H1 (cell line): Measurements from ENCODE around the gene OXTR.

Experiments used
- BRCA1 ChIP-seq: IDR thresholded peaks from 2 replicates; pipeline ENCODE4 v1.6.1; 2012; ENCODE audit warnings: low read depth, low read length, improper control_type of control experiment
- EZH2 ChIP-seq: fragments of 200-600 bp; sonication (generic); IDR thresholded peaks from 2 replicates; pipeline ENCODE4 v1.7.1; 2012; ENCODE audit warnings: low read depth, mild to moderate bottlenecking, moderate library complexity, low read length, inconsistent platforms; ENCODE audit not compliant: severe bottlenecking
- GABPA ChIP-seq: IDR thresholded peaks from 2 replicates; pipeline ENCODE4 v1.6.1; 2011; ENCODE audit warnings: mild to moderate bottlenecking, low read length, moderate library complexity, borderline replicate concordance; ENCODE audit not compliant: insufficient read depth
- HDAC2 ChIP-seq, 2 experiments: fragments of 300-600 bp in 1 of 2; sonication (generic) in 1 of 2; IDR thresholded peaks; 2 replicates each; pipeline ENCODE4 v1.6.1; 2011 to 2012; ENCODE audit warnings: low read depth in 2 of 2, low read length in 2 of 2, mild to moderate bottlenecking in 2 of 2, moderate library complexity in 2 of 2, borderline replicate concordance in 1 of 2, inconsistent platforms in 1 of 2
- JUND ChIP-seq: IDR thresholded peaks from 2 replicates; pipeline ENCODE4 v1.6.1; 2011; ENCODE audit warnings: mild to moderate bottlenecking, improper control_type of control experiment, low read length
- KDM1A ChIP-seq: fragments of 200-600, 300-600 bp; sonication (generic); IDR thresholded peaks from 2 replicates; pipeline ENCODE4 v1.7.1; 2016; ENCODE audit warnings: mild to moderate bottlenecking, low read length, borderline replicate concordance
- NRF1 ChIP-seq: IDR thresholded peaks from 2 replicates; pipeline ENCODE4 v1.6.1; 2011; ENCODE audit warnings: mild to moderate bottlenecking, low read depth, low read length, improper control_type of control experiment
- POLR2AphosphoS5 ChIP-seq: IDR thresholded peaks from 2 replicates; pipeline ENCODE4 v1.6.1; 2011; ENCODE audit warnings: low read depth, low read length
- RNF2 ChIP-seq: fragments of 200-900, 300-1000 bp; sonication (generic); IDR thresholded peaks from 2 replicates; pipeline ENCODE4 v1.7.1; 2016; ENCODE audit warnings: borderline replicate concordance, low read depth, mild to moderate bottlenecking, antibody characterized with exemption, low read length; ENCODE audit not compliant: poor library complexity, severe bottlenecking; ENCODE audit errors: missing control alignments
- TEAD4 ChIP-seq: IDR thresholded peaks from 2 replicates; pipeline ENCODE4 v1.6.1; 2012; ENCODE audit warnings: low read depth, low read length, inconsistent platforms, mixed read lengths
- TF ChIP-seq, protein P1 (sequence below), 3 experiments: IDR thresholded peaks; 1 replicate in 2 of 3; 2 replicates in 1 of 3; pipeline versions ENCODE4 v1.5.1 to v1.6.1; 2011; ENCODE audit warnings: low read length in 3 of 3, mild to moderate bottlenecking in 3 of 3, inconsistent platforms in 2 of 3, low read depth in 1 of 3, moderate library complexity in 1 of 3; ENCODE audit not compliant: insufficient read depth in 1 of 3; ENCODE audit errors: control extremely low read depth in 1 of 3
- TF ChIP-seq, protein P2 (sequence below): IDR thresholded peaks from 2 replicates; pipeline ENCODE4 v1.6.1; 2011; ENCODE audit warnings: low read depth, mild to moderate bottlenecking, low read length; ENCODE audit not compliant: insufficient read depth
- TF ChIP-seq, protein P3 (sequence below): IDR thresholded peaks from 2 replicates; pipeline ENCODE4 v1.6.1; 2012; ENCODE audit warnings: inconsistent platforms

DNA sequence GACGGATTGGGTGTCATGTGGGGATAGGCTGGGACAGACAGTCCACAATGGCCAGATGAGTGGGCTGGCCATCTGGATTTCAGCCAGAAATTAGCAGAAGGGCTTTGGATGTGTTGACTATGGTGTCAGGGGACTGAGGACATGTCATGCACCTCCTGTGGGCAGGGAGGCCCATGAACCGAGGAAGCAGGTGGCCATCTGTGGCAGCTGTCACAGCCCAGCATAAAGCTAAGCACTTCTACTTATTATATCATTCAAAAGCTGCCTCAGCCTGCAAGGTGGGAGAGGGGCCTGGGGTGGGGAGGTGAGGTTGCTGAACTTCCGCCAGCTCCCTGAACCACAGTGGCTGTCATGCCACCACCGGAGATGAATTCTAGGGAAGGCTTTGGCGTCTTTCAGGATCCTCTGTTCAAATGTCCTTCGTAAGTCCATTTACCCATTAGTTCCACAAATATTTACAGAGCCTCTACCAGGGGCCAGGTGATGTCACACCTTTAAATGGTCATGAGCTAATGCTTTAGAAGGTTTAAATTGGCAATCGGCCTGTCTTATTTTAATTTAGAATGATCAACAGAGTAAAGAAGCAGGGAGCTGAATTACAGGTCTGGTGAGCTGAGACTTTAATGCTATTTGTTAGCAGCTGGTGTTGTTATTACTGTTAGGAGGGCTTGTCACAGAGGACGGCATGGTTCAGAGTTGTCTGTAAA, 59.5 kb downstream of the OXTR start:
- TF ChIP-seq BRCA1 (no peak), GABPA (no peak), HDAC2 (IDR thresholded peaks at IDR 0.05; ENCODE audit: borderline replicate concordance in 1 of 2, low read depth in 2 of 2, low read length in 2 of 2) (no peak), NRF1 (no peak), EZH2 (no peak), TEAD4 (no peak), RNF2 (no peak), POLR2AphosphoS5 (no peak), JUND (no peak), KDM1A (no peak)
- TF ChIP-seq, protein P1, sequence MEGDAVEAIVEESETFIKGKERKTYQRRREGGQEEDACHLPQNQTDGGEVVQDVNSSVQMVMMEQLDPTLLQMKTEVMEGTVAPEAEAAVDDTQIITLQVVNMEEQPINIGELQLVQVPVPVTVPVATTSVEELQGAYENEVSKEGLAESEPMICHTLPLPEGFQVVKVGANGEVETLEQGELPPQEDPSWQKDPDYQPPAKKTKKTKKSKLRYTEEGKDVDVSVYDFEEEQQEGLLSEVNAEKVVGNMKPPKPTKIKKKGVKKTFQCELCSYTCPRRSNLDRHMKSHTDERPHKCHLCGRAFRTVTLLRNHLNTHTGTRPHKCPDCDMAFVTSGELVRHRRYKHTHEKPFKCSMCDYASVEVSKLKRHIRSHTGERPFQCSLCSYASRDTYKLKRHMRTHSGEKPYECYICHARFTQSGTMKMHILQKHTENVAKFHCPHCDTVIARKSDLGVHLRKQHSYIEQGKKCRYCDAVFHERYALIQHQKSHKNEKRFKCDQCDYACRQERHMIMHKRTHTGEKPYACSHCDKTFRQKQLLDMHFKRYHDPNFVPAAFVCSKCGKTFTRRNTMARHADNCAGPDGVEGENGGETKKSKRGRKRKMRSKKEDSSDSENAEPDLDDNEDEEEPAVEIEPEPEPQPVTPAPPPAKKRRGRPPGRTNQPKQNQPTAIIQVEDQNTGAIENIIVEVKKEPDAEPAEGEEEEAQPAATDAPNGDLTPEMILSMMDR (IDR thresholded peaks at IDR 0.05; ENCODE audit: control extremely low read depth in 1 of 3, insufficient read depth in 1 of 3, low read depth in 1 of 3, low read length in 3 of 3) = no peak
- TF ChIP-seq, protein P2, sequence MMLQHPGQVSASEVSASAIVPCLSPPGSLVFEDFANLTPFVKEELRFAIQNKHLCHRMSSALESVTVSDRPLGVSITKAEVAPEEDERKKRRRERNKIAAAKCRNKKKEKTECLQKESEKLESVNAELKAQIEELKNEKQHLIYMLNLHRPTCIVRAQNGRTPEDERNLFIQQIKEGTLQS = no peak
- TF ChIP-seq, protein P3, sequence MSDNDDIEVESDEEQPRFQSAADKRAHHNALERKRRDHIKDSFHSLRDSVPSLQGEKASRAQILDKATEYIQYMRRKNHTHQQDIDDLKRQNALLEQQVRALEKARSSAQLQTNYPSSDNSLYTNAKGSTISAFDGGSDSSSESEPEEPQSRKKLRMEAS = no peak
